ENCODE data around the gene WDR31. TPM values are rescaled to one million over a fixed set of nuclear protein-coding genes. Genes with fewer than 3 reads are reported as not detected.
"Not testable (repeated sequence)": the region's sequence is repeated elsewhere in the genome, so short reads cannot be mapped to it uniquely, and the experiment has no call there.

The WDR31 gene
- total RNA-seq, 2 experiments from 2014 or later = 1.9 to 2.6 TPM

- POLR2A ChIA-PET = no interaction called here
- CTCF ChIA-PET = interaction anchor here (1.1 to 1.3 kb wide), 2 partner anchors 27 to 349 kb away, joined by 4 read pairs; no protein-coding TSS in a partner anchor
Observed at GRCh38 chr9:113307396-113307975, 32.6 kb downstream of the WDR31 start.

GRCh38 chr9:113306566-113306965 lies 33.5 kb downstream of the WDR31 start:
- POLR2A ChIA-PET = no interaction called here
- CTCF ChIA-PET = no interaction called here

GRCh38 chr9:113302792-113303418 lies 37.2 kb downstream of the WDR31 start, which contains the start of gene RNF183:
RNF183 (minus strand) TSS chr9:113303376; CDS start chr9:113298184, 5,192 bp downstream.
- CTCF ChIA-PET = no interaction called here
- POLR2A ChIA-PET = no interaction called here

GRCh38 chr9:113301548-113301947 lies 38.5 kb downstream of the WDR31 start:
- ChIA-PET POLR2A (no interaction called here), CTCF (no interaction called here)

GRCh38 chr9:113299800-113300292 lies 40.2 kb downstream of the WDR31 start:
- ChIA-PET POLR2A (no interaction called here), CTCF (no interaction called here)

- ChIA-PET CTCF (interaction anchor here (0.6 kb wide), 2 partner anchors 104 to 964 kb away, joined by 3 read pairs; no protein-coding TSS in a partner anchor), POLR2A (no interaction called here)
Observed at GRCh38 chr9:113298924-113299770, 40.9 kb downstream of the WDR31 start.

GRCh38 chr9:113298311-113298710 lies 41.8 kb downstream of the WDR31 start:
- CTCF ChIA-PET = interaction anchor here (0.6 kb wide), 2 partner anchors 105 to 963 kb away, joined by 3 read pairs; no protein-coding TSS in a partner anchor
- POLR2A ChIA-PET = no interaction called here

- ChIA-PET CTCF (interaction anchor here (0.8 kb wide), 1 partner anchor 22 kb away, joined by 3 read pairs; no protein-coding TSS in a partner anchor), POLR2A (interaction anchor here (0.7 kb wide), 1 partner anchor 9 kb away, joined by 3 read pairs; no protein-coding TSS in a partner anchor)
Observed at GRCh38 chr9:113296796-113297558, 43.1 kb downstream of the WDR31 start.

- POLR2A ChIA-PET, CTCF ChIA-PET: not testable (repeated sequence)
Observed at GRCh38 chr9:113296247-113296646, 43.8 kb downstream of the WDR31 start.

- POLR2A ChIA-PET = interaction anchor here (0.6 to 0.7 kb wide), 2 partner anchors 47 to 106 kb away, joined by 3 to 4 read pairs; no protein-coding TSS in a partner anchor
- CTCF ChIA-PET = no interaction called here
Observed at GRCh38 chr9:113293285-113293878, 46.7 kb downstream of the WDR31 start.

- ChIA-PET POLR2A (interaction anchor here (0.7 kb wide), 1 partner anchor 16 kb away, joined by 3 read pairs; no protein-coding TSS in a partner anchor), CTCF (interaction anchor here (0.7 kb wide), 1 partner anchor 14 kb away, joined by 3 read pairs; the partner anchor contains the start of genes CDC26 and PRPF4)
Observed at GRCh38 chr9:113290052-113290607, 49.9 kb downstream of the WDR31 start.

GRCh38 chr9:113289091-113289490 lies 51.0 kb downstream of the WDR31 start:
- POLR2A ChIA-PET = no interaction called here
- CTCF ChIA-PET = no interaction called here

- CTCF ChIA-PET = no interaction called here
- POLR2A ChIA-PET = no interaction called here
Observed at GRCh38 chr9:113281356-113281755, 58.7 kb downstream of the WDR31 start.

GRCh38 chr9:113278840-113279239 lies 61.2 kb downstream of the WDR31 start:
- POLR2A ChIA-PET = no interaction called here
- CTCF ChIA-PET = no interaction called here

GRCh38 chr9:113275157-113276131 lies 64.6 kb downstream of the WDR31 start, which contains the start of the genes CDC26 and PRPF4:
CDC26 (minus strand) TSS chr9:113275572; CDS start chr9:113272507, 3,065 bp downstream.
PRPF4 (plus strand) TSS chr9:113275658; CDS start chr9:113275744, 86 bp downstream.
- ChIA-PET CTCF (interaction anchor here (0.8 to 2.2 kb wide), 17 partner anchors 14 to 382 kb away, joined by 3 to 14 read pairs (median 4); partner anchors contain the start of genes ALAD, BSPRY, C9orf43 and FKBP15), POLR2A (interaction anchor here (0.7 to 3.1 kb wide), 8 partner anchors 55 to 1047 kb away, joined by 3 to 18 read pairs (median 6); partner anchors contain the start of genes ALAD, BSPRY, C9orf43 and FKBP15)

GRCh38 chr9:113274474-113275156 lies 65.5 kb downstream of the WDR31 start:
- POLR2A ChIA-PET = interaction anchor here (0.7 to 3.1 kb wide), 9 partner anchors 54 to 1048 kb away, joined by 3 to 18 read pairs (median 6); partner anchors contain the start of genes ALAD, BSPRY, C9orf43 and FKBP15
- CTCF ChIA-PET = interaction anchor here (0.8 to 2.2 kb wide), 16 partner anchors 53 to 383 kb away, joined by 3 to 14 read pairs (median 4); partner anchors contain the start of genes ALAD, BSPRY, C9orf43 and FKBP15

All from activated CD8-positive, alpha-beta memory T cell treated with anti-CD3 and anti-CD28 coated beads for 36 hours (primary cell).